Amniotic epithelial cell (primary cell): ENCODE results near the gene TMEM218.

Source experiments
- DNase-seq: peaks from one replicate; pipeline ENCODE4 v3.0.0-alpha.2; 2010; ENCODE audit warnings: low read depth

TMEM218 gene

GRCh38 chr11:125129316-125129993 is 18.0 kb upstream of the TMEM218 start:
- DNase-seq: no peak

GRCh38 chr11:125128450-125128849 is 17.0 kb upstream of the TMEM218 start:
- peak; percentile 66 for DNase-seq

- DNase-seq: no peak
These were observed 13.2 kb upstream of the TMEM218 start for GRCh38 chr11:125124618-125124992.

- DNase-seq: peak; percentile 80
These were observed 12.7 kb upstream of the TMEM218 start for GRCh38 chr11:125123947-125124617.

- DNase-seq: no peak
These were observed 11.9 kb upstream of the TMEM218 start for GRCh38 chr11:125123194-125123946.

- no peak for DNase-seq
These were observed 6.0 kb upstream of the TMEM218 start for GRCh38 chr11:125117429-125117828.

GRCh38 chr11:125114518-125114917 is 3.1 kb upstream of the TMEM218 start:
- DNase-seq: peak; percentile 20

DNA sequence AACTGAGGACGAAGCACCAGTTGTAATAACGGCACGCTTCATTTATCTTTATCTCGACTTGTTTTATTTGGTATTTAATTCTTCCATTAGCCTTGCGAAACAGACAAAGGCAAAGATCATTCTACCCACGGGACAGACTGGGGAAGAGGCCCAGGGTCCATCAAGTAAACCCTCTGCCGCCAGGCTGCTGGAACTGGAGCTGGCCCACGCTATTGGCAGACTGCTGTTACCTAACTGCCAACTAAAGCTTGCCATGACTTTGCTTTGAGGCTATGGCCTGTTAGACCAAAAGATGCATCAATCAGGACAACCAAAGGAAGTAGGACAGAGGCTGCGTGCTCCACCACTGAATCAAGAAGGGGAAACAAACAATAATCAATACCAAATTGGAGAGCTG is 780 bp upstream of the TMEM218 start:
- DNase-seq: no peak

- DNase-seq: no peak
These were observed 454 bp downstream of the TMEM218 start for GRCh38 chr11:125111001-125111342.

- peak; percentile 31 for DNase-seq
These were observed 920 bp downstream of the TMEM218 start for GRCh38 chr11:125110506-125110905.

DNA sequence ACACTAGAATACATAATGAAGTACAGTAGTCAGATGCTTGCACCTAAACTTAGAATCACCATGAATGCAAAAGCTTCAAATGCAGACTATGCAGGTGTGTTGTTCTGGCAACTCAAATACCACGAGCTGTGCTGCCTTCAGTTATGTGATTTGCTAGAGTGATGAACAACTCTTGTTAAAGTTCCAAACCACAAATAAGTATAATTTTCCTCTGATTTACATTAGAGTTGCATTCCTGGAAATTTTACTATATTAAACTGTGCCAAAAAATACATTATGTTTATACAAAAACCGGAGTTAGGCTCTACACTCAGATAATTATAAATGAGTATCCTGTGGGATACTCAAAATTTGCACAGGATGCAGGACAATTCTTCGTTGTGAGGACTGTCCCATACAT is 3.0 kb downstream of the TMEM218 start:
- DNase-seq: no peak

DNA sequence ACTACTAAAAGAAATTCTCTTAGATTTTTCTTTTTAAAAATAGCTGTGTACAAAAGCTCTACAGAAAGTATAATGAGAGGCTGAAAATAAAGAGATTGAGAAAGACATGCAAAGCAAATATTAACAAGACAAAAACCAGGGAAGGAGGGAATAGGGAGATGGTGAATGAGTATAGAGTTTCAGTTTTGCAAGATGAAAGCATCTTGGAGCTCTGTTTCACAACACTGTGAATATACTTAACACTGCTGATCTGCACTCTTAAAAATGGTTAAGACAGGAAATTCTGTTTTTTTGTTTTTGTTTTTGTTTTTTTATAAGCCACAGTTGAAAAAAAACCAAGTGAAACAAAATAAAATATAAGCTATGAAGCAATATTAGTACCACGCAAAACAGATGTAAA is 5.5 kb downstream of the TMEM218 start:
- DNase-seq: peak; percentile 21

DNA sequence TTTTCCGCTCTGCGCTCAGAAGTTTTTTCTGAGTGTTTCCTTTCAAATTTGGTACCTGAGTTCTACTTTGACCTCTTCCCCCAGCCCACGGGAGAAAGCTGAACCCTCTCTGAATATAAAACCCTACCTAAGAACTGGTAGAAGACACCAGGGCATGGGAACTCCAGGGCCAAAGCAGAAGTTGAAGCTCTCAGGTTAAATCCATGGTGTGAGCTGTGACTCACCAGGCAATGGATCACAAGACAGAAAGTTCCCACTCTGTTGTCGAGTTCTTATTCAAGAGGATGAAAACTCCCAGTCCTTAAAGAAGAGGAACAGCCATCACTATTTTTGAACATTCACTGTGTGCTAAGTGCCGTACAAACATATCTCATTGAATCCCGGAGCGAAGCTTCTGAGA is 8.9 kb downstream of the TMEM218 start:
- peak; percentile 19 for DNase-seq

GRCh38 chr11:125102025-125102424 is 9.4 kb downstream of the TMEM218 start:
- DNase-seq: no peak

DNA sequence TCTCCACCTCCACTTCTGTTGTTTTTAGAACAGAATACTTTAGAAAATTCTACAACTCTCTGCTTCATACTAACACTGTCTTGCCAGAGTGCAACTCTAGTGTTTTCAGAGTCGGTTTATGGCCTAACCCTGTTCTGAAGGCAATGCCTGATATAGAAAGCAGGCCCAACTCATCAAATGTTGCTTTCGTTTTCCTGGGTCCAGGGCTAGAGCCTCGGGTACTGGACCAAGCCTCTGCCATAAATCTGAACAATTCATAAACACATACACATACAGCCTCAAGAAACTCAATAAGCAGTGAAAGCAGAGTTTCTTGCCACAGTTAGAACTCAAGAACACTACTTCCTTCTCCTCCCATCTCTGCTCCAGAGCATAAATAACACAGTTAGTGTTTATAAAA is 9.8 kb downstream of the TMEM218 start:
- no peak for DNase-seq

DNA sequence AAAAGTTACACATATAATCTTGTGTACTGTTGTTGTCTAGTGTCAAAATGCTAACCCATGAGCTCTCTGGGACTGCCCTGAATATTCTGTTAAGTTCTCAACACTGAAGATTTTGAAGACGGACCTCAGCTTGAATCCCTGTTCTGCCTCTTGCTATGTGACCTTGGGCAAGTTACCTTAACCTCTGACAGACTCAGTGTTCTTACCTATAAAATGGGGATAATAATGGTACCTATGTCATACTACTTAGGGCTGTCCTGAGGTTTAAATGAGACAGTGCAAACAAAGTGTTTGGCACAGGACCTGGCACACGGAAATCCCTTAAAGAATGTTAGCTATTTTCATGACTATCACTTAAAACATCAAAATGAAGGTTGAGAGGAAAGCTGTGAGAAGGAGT is 11.3 kb downstream of the TMEM218 start:
- DNase-seq: no peak

DNA sequence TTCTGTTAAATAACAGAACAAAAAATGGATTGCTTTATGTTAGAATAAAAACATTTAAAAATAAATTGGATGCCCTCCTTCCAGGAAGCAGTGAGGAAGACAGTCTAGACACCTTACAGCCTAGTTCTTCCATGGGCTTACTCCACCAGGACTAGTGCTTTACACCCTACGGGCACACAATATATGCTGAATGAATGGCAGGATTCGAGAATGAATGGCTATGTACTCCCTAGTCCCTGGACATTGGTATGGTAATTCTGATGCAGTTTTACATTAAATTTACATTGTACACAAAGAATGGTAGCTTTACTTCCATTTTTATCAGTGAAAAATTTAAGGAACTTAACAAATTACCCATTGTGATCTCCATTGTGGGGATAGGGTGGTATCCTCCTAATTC is 16.7 kb downstream of the TMEM218 start:
- DNase-seq: no peak

- no peak for DNase-seq
These were observed 17.9 kb downstream of the TMEM218 start for GRCh38 chr11:125093502-125093901.

DNA sequence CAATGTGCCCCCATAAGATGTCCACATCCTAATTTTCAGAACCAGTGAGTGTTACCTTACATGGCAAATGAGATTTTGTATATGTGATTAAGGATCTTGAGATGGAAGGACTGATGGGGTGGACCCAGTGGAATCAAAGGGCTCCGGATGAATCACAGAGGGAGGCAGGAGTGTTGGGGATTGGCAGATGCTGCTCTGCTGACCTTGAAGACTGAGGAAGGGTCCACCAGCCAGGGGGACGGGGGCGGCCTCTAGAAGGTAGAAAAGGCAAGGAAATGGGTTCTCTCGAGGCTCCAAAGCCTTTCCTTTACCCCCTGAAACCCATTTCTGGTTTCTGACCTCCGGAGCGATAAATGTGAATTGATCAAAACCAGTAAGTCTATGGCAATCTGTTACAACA is 18.8 kb downstream of the TMEM218 start:
- no peak for DNase-seq

- DNase-seq: no peak
These were observed 19.4 kb downstream of the TMEM218 start for GRCh38 chr11:125091877-125092664.

- peak; percentile 80 for DNase-seq
These were observed 20.1 kb downstream of the TMEM218 start for GRCh38 chr11:125091247-125091876.

- no peak for DNase-seq
These were observed 20.6 kb downstream of the TMEM218 start for GRCh38 chr11:125090816-125091215.
